ACC112 (cell line): ENCODE data around the gene KRT76.

Experiments used
- H2AFZ ChIP-seq: fragments of 200-600 bp; sonication (generic); one replicate; pipeline ENCODE4 v1.6.0; 2017; ENCODE audit warnings: antibody characterized with exemption, low read length; ENCODE audit not compliant: unreplicated experiment
- H3K27ac ChIP-seq: fragments of 200-600 bp; sonication (generic); 2 replicates; pipeline ENCODE4 v1.5.1; 2014; ENCODE audit warnings: low read depth, mild to moderate bottlenecking, antibody characterized with exemption, low read length, moderate library complexity
- H3K27me3 ChIP-seq: fragments of 200-600 bp; sonication (generic); 2 replicates; pipeline ENCODE4 v1.6.1; 2014; ENCODE audit warnings: mild to moderate bottlenecking, antibody characterized with exemption, low read length, moderate library complexity, mixed read lengths; ENCODE audit not compliant: insufficient read depth
- H3K36me3 ChIP-seq: fragments of 200-600 bp; sonication (generic); 2 replicates; pipeline ENCODE4 v1.6.1; 2016; ENCODE audit warnings: mild to moderate bottlenecking, antibody characterized with exemption, low read length, moderate library complexity, mixed read lengths; ENCODE audit not compliant: insufficient read depth
- H3K4me1 ChIP-seq: fragments of 200-600 bp; sonication (generic); one replicate; pipeline ENCODE4 v1.6.1; 2016; ENCODE audit warnings: low read length, mixed read lengths; ENCODE audit not compliant: insufficient read depth, unreplicated experiment, control insufficient read depth
- H3K4me3 ChIP-seq: fragments of 200-600 bp; sonication (generic); 2 replicates; pipeline ENCODE4 v1.5.1; 2014; ENCODE audit warnings: mild to moderate bottlenecking, low read depth, low read length
- H3K79me2 ChIP-seq: fragments of 200-600 bp; sonication (generic); one replicate; pipeline ENCODE4 v1.6.0; 2016; ENCODE audit warnings: low read length; ENCODE audit not compliant: control insufficient read depth, unreplicated experiment, insufficient read depth

Gene KRT76

DNA sequence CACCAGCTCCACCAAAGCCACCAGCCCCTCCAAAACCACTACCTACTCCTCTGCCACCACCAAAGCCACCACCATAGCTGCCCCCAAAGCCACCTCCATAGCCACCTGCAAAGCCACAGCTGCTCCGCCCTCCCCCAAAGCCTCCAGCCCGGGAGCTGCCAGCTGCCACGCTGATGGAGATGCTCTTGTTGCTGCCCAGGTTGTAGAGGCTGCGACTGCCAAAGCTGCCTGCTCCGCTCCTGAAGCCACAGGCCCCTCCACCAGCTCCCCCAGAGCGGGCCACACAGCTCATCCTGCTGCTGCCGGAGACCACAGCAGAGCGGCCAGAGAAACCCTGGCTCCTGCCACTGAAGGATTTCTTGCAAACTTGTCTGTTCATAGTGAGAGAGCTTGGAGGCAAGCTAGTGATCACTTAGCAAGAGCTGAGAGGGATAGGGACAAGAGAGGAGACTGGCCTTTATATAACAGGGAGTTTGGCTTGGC is at the start of gene KRT76:
Gene KRT76 (minus strand): TSS at position 433 of the 483 bp plus-strand sequence. CDS start 54 bp downstream, at position 379.
- Histone ChIP-seq H3K27ac (no peak within 1 kb of the TSS), H3K4me1 (no peaks in the 10 kb centered on the region), H3K36me3 (no peaks in the 10 kb centered on the region), H3K27me3 (peaks cover 99% of the 10 kb centered on the region), H3K79me2 (no peaks in the 10 kb centered on the region), H3K4me3 (no peak within 1 kb of the TSS), H2AFZ (no peak within 1 kb of the TSS)

DNA sequence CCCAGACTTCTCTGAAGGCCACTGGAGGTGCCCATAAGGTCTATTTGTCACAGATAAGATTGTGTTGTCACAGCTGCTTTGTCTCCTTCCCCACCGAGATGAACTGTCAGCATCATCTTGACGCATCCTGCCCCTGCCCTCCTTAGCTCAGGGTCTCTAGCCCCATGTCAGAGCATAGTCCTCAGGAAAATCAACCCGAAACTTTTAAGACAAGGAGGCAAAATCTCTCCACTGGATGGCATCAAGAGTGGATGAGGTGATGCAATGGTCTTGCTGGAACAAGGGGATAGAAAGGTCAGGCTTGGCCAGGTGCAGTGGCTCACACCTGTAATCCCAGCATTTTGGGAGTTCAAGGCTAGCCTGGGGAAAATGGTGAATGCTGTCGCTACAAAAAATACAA is 48.8 kb upstream of the KRT76 start:
- no peak overlapping the region for H2AFZ ChIP-seq
- no peak overlapping the region for H3K27ac ChIP-seq
- no peak overlapping the region for H3K4me3 ChIP-seq
- peaks cover 7% of the 10 kb centered on the region for H3K4me1 ChIP-seq
- no peaks in the 10 kb centered on the region for H3K36me3 ChIP-seq
- no peaks in the 10 kb centered on the region for H3K79me2 ChIP-seq
- H3K27me3 ChIP-seq, result no peaks in the 10 kb centered on the region

DNA sequence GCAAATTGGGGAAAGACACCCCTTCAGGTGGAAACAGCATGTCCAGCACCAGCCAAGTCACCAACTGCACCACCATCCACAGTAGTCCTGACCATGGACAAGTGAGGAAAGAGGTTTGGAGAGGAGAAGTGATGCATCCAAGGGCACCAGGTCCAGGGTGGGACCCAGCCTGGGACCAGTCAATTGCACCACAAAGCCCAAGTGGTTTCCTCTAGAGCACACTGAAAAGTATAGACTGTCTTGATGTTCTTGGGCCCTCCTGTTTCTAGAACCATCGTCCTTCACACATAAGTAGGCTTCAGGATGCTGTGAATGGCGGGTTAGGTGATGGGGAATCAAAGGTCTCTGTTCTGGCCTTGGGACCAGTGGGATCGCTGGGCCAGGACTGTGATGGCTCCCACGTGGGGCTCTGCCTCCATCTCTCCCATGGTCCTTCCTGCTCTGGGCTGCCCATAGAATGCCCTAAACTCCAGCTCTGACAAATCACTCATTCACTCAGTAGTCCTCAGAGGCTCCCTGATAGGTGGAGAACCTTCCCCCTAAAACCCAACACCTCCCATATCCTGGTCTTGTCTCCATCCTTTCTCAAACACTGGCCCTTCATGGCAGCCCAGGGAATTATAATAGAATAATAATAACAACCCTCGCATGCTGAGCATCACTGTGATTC is 47.7 kb upstream of the KRT76 start:
- Histone ChIP-seq H3K79me2 (no peaks in the 10 kb centered on the region), H3K36me3 (no peaks in the 10 kb centered on the region), H2AFZ (no peak overlapping the region), H3K27ac (no peak overlapping the region), H3K4me1 (peaks cover 7% of the 10 kb centered on the region), H3K27me3 (no peaks in the 10 kb centered on the region), H3K4me3 (no peak overlapping the region)

DNA sequence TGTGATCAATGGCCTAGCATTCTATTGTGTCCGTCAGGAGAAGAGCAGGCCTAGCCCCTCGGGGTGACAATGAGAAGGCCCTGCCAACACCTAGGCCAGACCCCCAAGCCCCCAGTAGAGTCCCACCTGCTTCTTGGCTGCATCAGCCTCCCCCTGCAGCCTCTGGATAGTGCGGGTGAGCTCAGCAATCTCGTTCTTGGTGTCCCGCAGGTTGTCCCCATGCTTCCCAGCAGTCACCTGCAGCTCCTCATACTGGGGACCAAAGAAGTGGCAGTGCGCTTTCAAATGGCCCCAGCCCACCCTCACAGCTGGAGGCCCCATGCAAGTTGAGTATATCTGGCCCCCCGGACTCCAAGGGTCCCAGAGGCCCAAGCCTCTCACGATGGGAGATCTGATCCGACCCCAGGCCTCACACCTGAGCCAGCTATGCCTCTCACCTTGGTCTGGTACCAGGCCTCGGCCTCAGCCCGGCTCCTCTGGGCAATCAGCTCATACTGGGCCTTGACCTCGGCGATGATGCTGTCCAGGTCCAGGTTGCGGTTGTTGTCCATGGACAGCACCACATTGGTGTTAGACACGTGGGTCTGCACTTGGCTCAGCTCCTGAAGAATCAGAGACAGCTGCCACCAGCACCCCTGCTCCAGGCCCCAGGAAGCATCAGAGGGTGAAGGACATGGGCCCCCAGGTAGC is 46.8 kb upstream of the KRT76 start:
- H3K4me3 ChIP-seq, result no peak overlapping the region
- peaks cover 7% of the 10 kb centered on the region for H3K4me1 ChIP-seq
- H3K36me3 ChIP-seq, result no peaks in the 10 kb centered on the region
- H2AFZ ChIP-seq, result no peak overlapping the region
- H3K27me3 ChIP-seq, result peaks cover 9% of the 10 kb centered on the region
- no peak overlapping the region for H3K27ac ChIP-seq
- no peaks in the 10 kb centered on the region for H3K79me2 ChIP-seq

DNA sequence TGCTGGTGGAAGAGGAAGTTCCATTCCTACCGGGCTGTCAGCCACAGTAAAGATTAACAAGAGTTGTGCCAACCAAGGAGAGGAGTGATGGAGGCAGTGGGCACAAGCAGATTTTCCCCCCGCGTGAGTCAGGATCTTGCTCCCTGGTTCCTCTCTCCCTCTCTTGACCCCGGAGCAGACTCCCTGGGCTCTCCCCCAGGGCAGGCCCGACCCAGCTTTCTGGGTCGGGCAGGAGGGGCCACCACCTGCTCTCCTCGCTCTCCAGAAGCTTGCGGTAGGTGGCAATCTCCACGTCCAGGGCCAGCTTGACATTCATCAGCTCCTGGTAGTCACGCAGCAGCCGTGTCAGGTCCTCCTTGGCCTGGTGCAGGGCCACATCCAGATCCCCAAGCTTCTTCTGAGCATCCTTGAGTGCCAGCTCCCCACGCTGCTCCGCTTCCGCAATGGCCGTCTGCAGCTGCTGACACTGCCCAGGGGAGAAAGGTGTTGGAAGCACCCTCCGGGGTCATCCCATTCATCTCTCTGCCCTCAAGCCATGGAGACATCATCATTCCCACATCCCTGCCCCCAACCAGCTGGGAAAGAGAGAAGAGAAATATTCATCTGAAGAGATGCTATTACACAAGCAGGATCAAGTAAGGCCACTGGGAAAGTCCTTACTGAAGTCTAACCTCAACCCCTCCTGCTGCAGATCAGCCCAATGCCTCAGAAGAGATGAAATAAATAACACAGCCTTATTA is 45.8 kb upstream of the KRT76 start:
- no peaks in the 10 kb centered on the region for H3K79me2 ChIP-seq
- H2AFZ ChIP-seq, result no peak overlapping the region
- H3K4me1 ChIP-seq, result peaks cover 7% of the 10 kb centered on the region
- no peak overlapping the region for H3K4me3 ChIP-seq
- H3K27me3 ChIP-seq, result peaks cover 18% of the 10 kb centered on the region
- no peak overlapping the region for H3K27ac ChIP-seq
- no peaks in the 10 kb centered on the region for H3K36me3 ChIP-seq

DNA sequence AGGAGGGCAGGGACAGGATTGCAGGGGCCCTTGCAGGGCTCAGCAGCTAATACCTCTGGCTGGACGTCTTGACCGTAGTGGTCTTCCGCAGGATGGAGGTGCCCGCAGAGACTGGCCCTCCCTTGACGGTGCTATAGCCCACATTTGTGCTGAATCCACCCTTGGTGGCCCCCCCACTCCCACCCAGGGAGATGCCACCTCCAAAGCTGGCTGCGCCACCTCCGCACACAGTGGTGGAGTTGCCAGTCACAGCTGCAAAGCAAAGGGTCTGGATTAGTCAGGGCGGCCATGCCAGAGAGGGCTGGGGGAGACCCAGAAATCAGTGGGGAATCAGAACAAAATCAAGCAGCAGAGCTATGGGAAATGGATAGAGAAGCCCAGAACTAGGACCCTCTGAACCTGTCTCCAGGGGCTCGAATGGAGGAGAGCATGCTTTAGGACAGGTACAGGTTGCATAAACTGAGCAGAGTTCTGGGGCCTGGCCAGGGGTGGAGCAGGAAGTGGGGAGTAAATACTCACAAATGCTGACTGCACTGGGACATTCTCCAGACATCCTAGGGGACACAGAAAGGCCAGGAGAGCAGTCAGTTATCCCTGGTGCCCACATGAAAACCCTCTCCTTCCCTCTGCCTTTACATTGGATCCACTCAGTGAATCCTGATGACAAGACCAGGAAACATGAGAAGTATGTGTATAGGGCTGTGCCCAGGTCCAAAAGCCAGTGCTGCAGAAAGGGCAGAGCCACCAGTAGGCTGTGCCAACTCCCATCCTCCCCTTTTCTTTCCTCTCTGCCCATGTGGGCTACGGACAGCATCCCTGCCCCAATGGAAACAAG is 44.9 kb upstream of the KRT76 start:
- H3K27ac ChIP-seq, result no peak overlapping the region

DNA sequence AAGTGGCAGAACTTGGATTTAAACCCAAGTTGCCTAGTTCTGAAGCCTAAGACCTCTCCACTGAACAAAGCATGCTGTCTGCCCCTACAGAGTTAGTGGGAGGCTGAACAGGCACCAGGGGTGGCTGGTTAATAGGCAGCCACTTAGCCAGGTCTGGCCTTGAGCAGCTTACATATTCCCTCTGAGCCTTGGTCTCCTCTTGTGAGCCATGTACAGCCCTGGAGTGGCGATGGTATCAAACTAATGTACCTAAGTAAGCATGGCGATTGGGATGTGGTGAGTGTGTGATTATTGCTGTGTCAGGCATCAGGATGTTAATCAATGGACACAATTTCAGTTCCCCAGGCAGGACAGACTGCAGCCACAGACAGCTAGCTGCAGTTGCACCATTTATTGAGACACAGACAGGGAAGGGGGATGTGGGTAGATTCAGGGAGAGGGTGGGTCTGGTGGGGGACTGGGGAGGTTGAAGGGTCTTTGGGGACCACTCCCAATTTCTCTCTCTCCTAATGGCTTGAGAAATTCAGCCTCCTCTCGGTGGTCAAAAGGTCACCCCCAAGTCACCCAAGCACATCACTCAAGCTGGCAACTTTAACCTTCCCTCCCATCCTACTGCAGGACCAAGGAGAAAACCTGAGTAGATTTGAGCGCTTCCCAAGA is 44.1 kb upstream of the KRT76 start:
- Histone ChIP-seq H2AFZ (no peak overlapping the region), H3K4me3 (no peak overlapping the region), H3K36me3 (no peaks in the 10 kb centered on the region), H3K4me1 (peaks cover 7% of the 10 kb centered on the region), H3K27ac (no peak overlapping the region), H3K79me2 (no peaks in the 10 kb centered on the region), H3K27me3 (peaks cover 31% of the 10 kb centered on the region)

More for the DNA sequence above, 44.9 kb upstream of the KRT76 start:
- Histone ChIP-seq H3K36me3 (no peaks in the 10 kb centered on the region), H3K4me3 (no peak overlapping the region), H3K79me2 (no peaks in the 10 kb centered on the region), H3K4me1 (peaks cover 7% of the 10 kb centered on the region), H2AFZ (peak overlapping the region; percentile 13), H3K27me3 (peaks cover 27% of the 10 kb centered on the region)

DNA sequence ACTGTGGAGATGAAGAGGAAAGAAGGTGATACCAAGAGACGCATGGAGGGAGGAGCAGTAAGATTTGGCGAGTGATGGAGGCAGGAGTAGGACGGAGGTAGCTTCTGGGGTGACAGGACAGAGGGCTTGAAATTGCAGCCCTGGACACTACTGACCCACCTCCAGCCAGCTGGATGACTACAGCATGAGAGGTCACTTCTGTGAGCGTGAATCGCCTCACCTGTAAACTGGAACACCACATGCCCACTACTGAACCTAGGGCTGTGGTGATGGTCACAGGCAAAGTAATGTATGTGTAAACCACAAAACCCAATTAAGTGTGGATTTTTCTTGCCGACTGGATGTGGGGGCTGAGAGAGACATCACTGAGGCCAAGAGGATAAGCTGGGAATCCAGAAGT is 43.4 kb upstream of the KRT76 start:
- Histone ChIP-seq H3K36me3 (no peaks in the 10 kb centered on the region), H2AFZ (no peak overlapping the region), H3K27me3 (peaks cover 35% of the 10 kb centered on the region), H3K79me2 (no peaks in the 10 kb centered on the region), H3K4me1 (peaks cover 7% of the 10 kb centered on the region), H3K4me3 (no peak overlapping the region), H3K27ac (no peak overlapping the region)

DNA sequence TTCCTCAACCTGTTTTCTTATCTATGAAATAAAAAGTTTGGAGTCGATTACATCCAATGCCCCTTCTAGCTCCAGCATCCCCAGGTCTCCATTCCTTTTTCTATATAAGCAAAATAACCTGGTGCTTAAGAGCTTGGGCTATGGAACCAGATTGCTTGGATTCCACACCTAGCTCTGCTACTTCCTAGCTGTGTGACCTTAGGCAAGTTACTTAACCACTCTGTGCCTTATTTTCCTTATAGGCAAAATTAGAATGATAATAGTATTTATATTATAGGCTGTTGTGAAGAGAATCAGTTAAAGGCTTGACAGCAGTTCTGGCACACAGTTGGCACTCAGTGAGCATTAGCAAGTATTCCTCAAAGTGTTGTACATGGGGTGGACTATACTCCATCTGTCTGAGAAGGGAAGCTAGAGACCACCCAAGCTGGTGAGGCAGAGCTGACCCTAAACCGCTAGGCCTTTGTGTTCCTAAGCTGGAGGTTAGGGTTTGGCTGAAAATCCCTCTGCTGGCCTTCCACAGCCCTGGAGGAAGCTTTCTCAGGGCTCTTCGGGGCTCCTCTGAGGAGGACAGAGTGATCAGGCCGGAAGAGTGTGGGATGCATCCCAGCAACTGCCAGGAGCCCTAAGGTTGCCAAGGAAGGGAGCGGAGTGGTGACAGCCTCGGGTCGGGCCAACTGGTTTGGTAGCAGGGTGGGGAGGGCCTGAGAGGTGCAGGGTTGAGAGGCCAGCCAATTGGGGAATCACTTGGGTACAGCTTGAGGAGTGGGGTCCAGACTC is 42.8 kb upstream of the KRT76 start:
- peaks cover 35% of the 10 kb centered on the region for H3K27me3 ChIP-seq
- no peak overlapping the region for H3K27ac ChIP-seq
- no peaks in the 10 kb centered on the region for H3K36me3 ChIP-seq
- H2AFZ ChIP-seq, result no peak overlapping the region
- H3K79me2 ChIP-seq, result no peaks in the 10 kb centered on the region
- H3K4me3 ChIP-seq, result no peak overlapping the region
- H3K4me1 ChIP-seq, result peaks cover 7% of the 10 kb centered on the region
